HepG2 (cell line): Measurements from ENCODE around the gene COG1. TPM values are rescaled to one million over a fixed set of nuclear protein-coding genes. Genes with fewer than 3 reads are reported as not detected.

ENCODE experiments used
- ATAC-seq: fragments of 200-7000 bp; cut with Tn5 transposase; 3 replicates; pipeline ENCODE4 v1.9.1; 2020; ENCODE audit warnings: mild to moderate bottlenecking, moderate library complexity
- BruUV-seq: library from RNA; stranded (reverse); fragments of 400-500 nt; replicated peaks from 2 replicates; lab custom pipeline; 2021; lab: Mats Ljungman, UMichigan
- CTCF ChIA-PET: fragments of 300-600 bp; formaldehyde crosslinking; extraction: SDS; loops from one replicate; lab custom pipeline; 2021; ENCODE audit warnings: low total read pairs, inconsistent platforms, low intra/inter-chr PET ratio; lab: Yijun Ruan, JAX
- POLR2A ChIA-PET: fragments of 350-600 bp; sonication (Branson Sonifier 250); formaldehyde crosslinking; loops from one replicate; lab custom pipeline; 2020; ENCODE audit warnings: antibody characterized with exemption, inconsistent platforms; lab: Yijun Ruan, JAX
- DNase-seq: peaks from one replicate; pipeline ENCODE4 v3.0.0-alpha.2; 2015; ENCODE audit warnings: low spot score
- FAIRE-seq: peaks from 3 replicates; lab custom pipeline; 2011; peaks lifted over from hg19 to GRCh38; lab: Jason Lieb, UNC
- H2AFZ ChIP-seq: one replicate; pipeline ENCODE4 v1.6.1; 2011; ENCODE audit warnings: low read length, inconsistent platforms
- H3K27ac ChIP-seq: fragments of 300-600 bp; 3 replicates; pipeline ENCODE4 v1.8.0; 2011; ENCODE audit warnings: mixed run types, mild to moderate bottlenecking, mixed read lengths, low read length, inconsistent platforms; ENCODE audit not compliant: insufficient read depth; ENCODE audit errors: extremely low read length
- H3K27me3 ChIP-seq, 2 experiments: fragments of 200-600 bp in 1 of 2; 2 replicates in 1 of 2; 3 replicates in 1 of 2; pipeline versions ENCODE4 v1.6.0 to v1.8.0; 2011; ENCODE audit warnings: low read length in 2 of 2, mild to moderate bottlenecking in 2 of 2, moderate library complexity in 2 of 2, inconsistent platforms in 1 of 2; ENCODE audit not compliant: insufficient read depth in 2 of 2, control insufficient read depth in 1 of 2
- H3K36me3 ChIP-seq, 2 experiments: fragments of 200-600 bp in 1 of 2; replicated peaks in 1 of 2; 2 replicates in 1 of 2; 3 replicates in 1 of 2; pipeline versions ENCODE4 v1.5.1 to v1.8.0; 2011; ENCODE audit warnings: low read length in 2 of 2, inconsistent platforms in 1 of 2; ENCODE audit not compliant: insufficient read depth in 2 of 2, control insufficient read depth in 1 of 2
- H3K4me1 ChIP-seq: 2 replicates; pipeline ENCODE4 v1.5.1; 2012; ENCODE audit warnings: low read length, inconsistent platforms; ENCODE audit not compliant: insufficient read depth
- H3K4me2 ChIP-seq: 2 replicates; pipeline ENCODE4 v1.6.0; 2011; ENCODE audit warnings: low read depth, low read length, inconsistent platforms
- H3K4me3 ChIP-seq, 3 experiments: fragments of 200-600 bp in 1 of 3; sonication (generic), shearing (Covaris generic) in 1 of 3; replicated peaks in 1 of 3; 2 replicates each; pipeline ENCODE4 v1.5.1; 2011 to 2016; ENCODE audit warnings: low read length in 3 of 3, inconsistent platforms in 2 of 3, low read depth in 2 of 3, mild to moderate bottlenecking in 2 of 3, control low read depth in 1 of 3, mixed read lengths in 1 of 3; ENCODE audit not compliant: insufficient read depth in 1 of 3
- H3K79me2 ChIP-seq: one replicate; pipeline ENCODE4 v1.6.1; 2011; ENCODE audit warnings: low read length, inconsistent platforms; ENCODE audit not compliant: insufficient read depth
- H3K9ac ChIP-seq: 2 replicates; pipeline ENCODE4 v1.6.0; 2011; ENCODE audit warnings: mild to moderate bottlenecking, low read depth, low read length, inconsistent platforms; ENCODE audit not compliant: insufficient read depth
- H3K9me3 ChIP-seq: 2 replicates; pipeline ENCODE4 v1.5.1; 2012; ENCODE audit warnings: mild to moderate bottlenecking, low read length
- H4K20me1 ChIP-seq: 2 replicates; pipeline ENCODE4 v1.6.0; 2011; ENCODE audit warnings: inconsistent platforms, mild to moderate bottlenecking, low read length, moderate library complexity; ENCODE audit not compliant: insufficient read depth
- ARID3A ChIP-seq: IDR thresholded peaks from 2 replicates; pipeline ENCODE4 v1.6.1; 2012; ENCODE audit warnings: low read depth, low read length, improper control_type of control experiment
- ISL2 ChIP-seq: sonication (generic); formaldehyde crosslinking; IDR thresholded peaks from 2 replicates; pipeline ENCODE4 v1.5.0; 2020; ENCODE audit warnings: missing genetic modification reagents
- KAT8 ChIP-seq: IDR thresholded peaks from 2 replicates; pipeline ENCODE4 v1.6.1; 2016; ENCODE audit warnings: missing genetic modification reagents, missing compliant biosample characterization
- KDM5A ChIP-seq: fragments of 200-600 bp; sonication (generic); IDR thresholded peaks from 2 replicates; pipeline ENCODE4 v1.7.0; 2018; ENCODE audit warnings: antibody characterized with exemption, mild to moderate bottlenecking, low read length, borderline replicate concordance
- PREB ChIP-seq: sonication (generic); formaldehyde crosslinking; IDR thresholded peaks from 2 replicates; pipeline ENCODE4 v1.4.0; 2020; ENCODE audit warnings: missing genetic modification reagents
- SNAPC2 ChIP-seq: sonication (generic); formaldehyde crosslinking; IDR thresholded peaks from 2 replicates; pipeline ENCODE4 v1.8.1; 2022; ENCODE audit warnings: mild to moderate bottlenecking, missing genetic modification reagents
- TFDP2 ChIP-seq: sonication (generic); formaldehyde crosslinking; IDR thresholded peaks from 2 replicates; pipeline ENCODE4 v1.4.0; 2020; ENCODE audit warnings: missing genetic modification reagents
- TRAFD1 ChIP-seq: sonication (generic); formaldehyde crosslinking; IDR thresholded peaks from 2 replicates; pipeline ENCODE4 v1.5.1; 2020; ENCODE audit warnings: missing genetic modification reagents, mild to moderate bottlenecking, borderline replicate concordance
- ZBTB33 ChIP-seq: sonication (generic); formaldehyde crosslinking; IDR thresholded peaks from 2 replicates; pipeline ENCODE4 v1.4.0; 2020; ENCODE audit warnings: missing genetic modification reagents
- ZC3H13 ChIP-seq: sonication (generic); formaldehyde crosslinking; IDR thresholded peaks from 2 replicates; pipeline ENCODE4 v1.8.1; 2023; ENCODE audit warnings: mild to moderate bottlenecking, missing genetic modification reagents, moderate library complexity
- ZNF124 ChIP-seq: sonication (generic); formaldehyde crosslinking; IDR thresholded peaks from 2 replicates; pipeline ENCODE4 v1.4.0; 2020; ENCODE audit warnings: missing genetic modification reagents
- ZNF414 ChIP-seq: sonication (generic); formaldehyde crosslinking; IDR thresholded peaks from 2 replicates; pipeline ENCODE4 v1.5.0; 2020; ENCODE audit warnings: missing genetic modification reagents
- WGBS: methylation state at CpG from one replicate; pipeline ENCODE4 v1.1.6; 2017; ENCODE audit warnings: low lambda C conversion rate; 5-methylcytosine and 5-hydroxymethylcytosine counted together
- in situ Hi-C: cut with HindIII; loops from 2 replicates; pipeline ENCODE4 v1.10.0; 2017; ENCODE audit warnings: low pct_unique_long_range_greater_than_20kb; ENCODE audit not compliant: extremely low pct_ligation_motif_present
- intact Hi-C: fragments of 100-400 bp; cut with micrococcal nuclease; formaldehyde crosslinking; loops from one replicate; pipeline ENCODE4 v1.10.0; 2022; ENCODE audit not compliant: unreplicated experiment
- polyA plus RNA-seq, 8 experiments: library from polyadenylated mRNA; depleted of rRNA in 3 of 8; stranded (reverse) in 7 of 8; unstranded in 1 of 8; fragments of >200 nt; fragmentation: Illumina TruSeq in 4 of 8; extraction: Trizol in 4 of 8; gene quantifications; 2 replicates each; pipeline versions ENCODE4 v1.2.1 to v1.2.3, GENCODE V29; 2011 to 2016; ENCODE audit warnings: low read depth in 4 of 8, missing spikeins in 1 of 8, mixed read lengths in 1 of 8; ENCODE audit not compliant: insufficient read depth in 1 of 8
- total RNA-seq, 5 experiments: library from RNA; depleted of rRNA; stranded (reverse); fragments of >200 nt; fragmentation: Illumina TruSeq; extraction: Trizol; gene quantifications; 2 replicates each; pipeline ENCODE4 v1.2.3, GENCODE V29; 2016; ENCODE audit warnings: low read depth in 1 of 5

COG1 gene
- total and polyA plus RNA-seq, 2 of the 13 experiments (the other 11 are each of a cell fraction or from before 2014, with no cell fraction given): 36.6 to 39.7 TPM

- in situ Hi-C loops (loop anchor here (5.0 to 10.0 kb wide), 2 partner anchors 41 to 617 kb away; a partner anchor contains a TSS), intact Hi-C loops (loop anchor here (1.0 kb wide), 1 partner anchor 41 kb away; a partner anchor contains a TSS)
- peaks cover 3 to 10% of the 10 kb centered on the region in 2 experiments for H3K36me3 ChIP-seq
- H3K4me2 ChIP-seq: peak overlapping the region; percentile 95
- ChIA-PET POLR2A (interaction anchor here (0.6 to 2.1 kb wide), 5 partner anchors 9 to 476 kb away, joined by 3 to 11 read pairs (median 4); a partner anchor contains a TSS), CTCF (interaction anchor here (0.9 to 1.8 kb wide), 6 partner anchors 9 to 466 kb away, joined by 3 to 8 read pairs (median 6); partner anchors contain the start of gene CDC42EP4)
- DNase-seq (peak; percentile 77), ATAC-seq (peak; percentile 4; the same call in 2 of the 3 replicates), FAIRE-seq (peak; percentile 88)
- no TSS peak for BruUV-seq
- H3K27me3 ChIP-seq: no peaks in the 10 kb centered on the region; a peak in 1 of 5 replicates
- no peaks in the 10 kb centered on the region for H4K20me1 ChIP-seq
- H2AFZ ChIP-seq: no peak overlapping the region
- WGBS: 5% methylated on average over 26 of the region's 26 CpGs
- peak overlapping the region; percentile 95 for H3K27ac ChIP-seq
- peaks cover 29% of the 10 kb centered on the region for H3K79me2 ChIP-seq
- peak overlapping the region; percentile 98 for H3K9ac ChIP-seq
- peaks cover 76% of the 10 kb centered on the region for H3K4me1 ChIP-seq
- H3K9me3 ChIP-seq: no peaks in the 10 kb centered on the region
- H3K4me3 ChIP-seq: peak overlapping the region; percentile 84 to 100 (median 90)
- TF ChIP-seq PREB (CRISPR knock-in tag) (no peak), ISL2 (CRISPR knock-in tag) (0 out of 2 replicates have a peak, but pooled peaks have one; percentile 17), ZNF124 (CRISPR knock-in tag) (peak; percentile 33; the same call in 1 of the 2 replicates), ZBTB33 (CRISPR knock-in tag) (peak; percentile 57; the same call in 1 of the 2 replicates), ZNF414 (CRISPR knock-in tag) (peak; percentile 87; the same call in 1 of the 2 replicates), ARID3A (0 out of 2 replicates have a peak, but pooled peaks have one; percentile 44), KAT8 (CRISPR knock-in tag) (0 out of 2 replicates have a peak, but pooled peaks have one; percentile 54), TRAFD1 (CRISPR knock-in tag) (no peak), KDM5A (peak; percentile 33; the same call in 1 of the 2 replicates), TFDP2 (CRISPR knock-in tag) (peak; percentile 94), SNAPC2 (CRISPR knock-in tag) (0 out of 2 replicates have a peak, but pooled peaks have one; percentile 56), ZC3H13 (CRISPR knock-in tag) (0 out of 2 replicates have a peak, but pooled peaks have one; percentile 11)
These were observed 1.2 kb upstream of the COG1 start for GRCh38 chr17:73191443-73192205.
